PC-3 (cell line): ENCODE results near the gene HBP1. TPM values are rescaled to one million over a fixed set of nuclear protein-coding genes. Genes with fewer than 3 reads are reported as not detected.

Experiments used
- ATAC-seq: fragments of 200-7000 bp; cut with Tn5 transposase; 2 replicates; pipeline ENCODE4 v1.9.1; 2020; ENCODE audit warnings: mild to moderate bottlenecking, moderate library complexity
- BruUV-seq: library from RNA; stranded (reverse); fragments of 400-500 nt; replicated peaks from 2 replicates; lab custom pipeline; 2021; lab: Mats Ljungman, UMichigan
- CTCF ChIA-PET: fragments of 300-600 bp; sonication (Branson Sonifier 250); formaldehyde crosslinking; loops from one replicate; lab custom pipeline; 2022; ENCODE audit warnings: antibody characterized with exemption; lab: Charles Lee
- POLR2A ChIA-PET: fragments of 300-600 bp; sonication (Branson Sonifier 250); formaldehyde crosslinking; loops from one replicate; lab custom pipeline; 2022; ENCODE audit warnings: antibody characterized with exemption; ENCODE audit not compliant: unreplicated experiment; lab: Charles Lee
- DNase-seq: peaks from one replicate; pipeline ENCODE4 v3.0.0-alpha.2; 2015
- H2AFZ ChIP-seq: fragments of 300-600 bp; sonication (generic); 2 replicates; pipeline ENCODE4 v1.6.0; 2016; ENCODE audit warnings: antibody characterized with exemption, low read length
- H3F3A ChIP-seq: fragments of 300-600 bp; sonication (generic); one replicate; pipeline ENCODE4 v1.6.0; 2017; ENCODE audit warnings: antibody characterized with exemption, low read length, control low read depth, mild to moderate bottlenecking; ENCODE audit not compliant: unreplicated experiment
- H3K27ac ChIP-seq: fragments of 300-600 bp; sonication (generic); 2 replicates; pipeline ENCODE4 v1.5.1; 2016; ENCODE audit warnings: mild to moderate bottlenecking, low read length
- H3K27me3 ChIP-seq: fragments of 300-600 bp; sonication (generic); 2 replicates; pipeline ENCODE4 v1.6.1; 2016; ENCODE audit warnings: low read length, mixed read lengths
- H3K36me3 ChIP-seq: fragments of 300-600 bp; sonication (generic); 2 replicates; pipeline ENCODE4 v1.6.1; 2016; ENCODE audit warnings: low read depth, mixed run types, low read length, mixed read lengths
- H3K4me1 ChIP-seq: fragments of 300-600 bp; sonication (generic); 2 replicates; pipeline ENCODE4 v1.5.1; 2016; ENCODE audit warnings: low read length; ENCODE audit not compliant: insufficient read depth
- H3K4me2 ChIP-seq: fragments of 300-600 bp; sonication (generic); 2 replicates; pipeline ENCODE4 v1.6.0; 2016; ENCODE audit warnings: low read length
- H3K4me3 ChIP-seq: fragments of 300-600 bp; sonication (generic); 2 replicates; pipeline ENCODE4 v1.5.1; 2016; ENCODE audit warnings: mild to moderate bottlenecking, low read length, mixed read lengths
- H3K79me2 ChIP-seq: fragments of 300-600 bp; sonication (generic); 2 replicates; pipeline ENCODE4 v1.6.1; 2017; ENCODE audit warnings: low read length, mixed read lengths
- H3K9ac ChIP-seq: fragments of 300-600 bp; sonication (generic); 2 replicates; pipeline ENCODE4 v1.6.0; 2016; ENCODE audit warnings: mild to moderate bottlenecking, low read length
- H3K9me2 ChIP-seq: fragments of 300-600 bp; sonication (generic); replicated peaks from 2 replicates; pipeline ENCODE4 v1.6.1; 2016; ENCODE audit warnings: mixed run types, low read length, mixed read lengths
- H3K9me3 ChIP-seq: fragments of 300-600 bp; sonication (generic); 2 replicates; pipeline ENCODE4 v1.6.1; 2016; ENCODE audit warnings: low read length, mixed read lengths
- H4K20me1 ChIP-seq: fragments of 300-600 bp; sonication (generic); 2 replicates; pipeline ENCODE4 v1.6.1; 2016; ENCODE audit warnings: low read length, mixed read lengths
- EZH2 ChIP-seq: fragments of 300-600 bp; sonication (generic); IDR thresholded peaks from one replicate; pipeline ENCODE4 v1.6.1; 2017; ENCODE audit warnings: antibody characterized with exemption, mild to moderate bottlenecking, low read length; ENCODE audit not compliant: unreplicated experiment
- EZH2phosphoT487 ChIP-seq: fragments of 300-600 bp; sonication (generic); IDR thresholded peaks from 2 replicates; pipeline ENCODE4 v1.6.1; 2018; ENCODE audit warnings: mild to moderate bottlenecking, antibody characterized with exemption, low read length, borderline replicate concordance
- intact Hi-C: fragments of 100-400 bp; cut with micrococcal nuclease; formaldehyde crosslinking; loops from 2 replicates; pipeline ENCODE4 v1.9.0; 2023
- total RNA-seq: library from RNA; depleted of rRNA; stranded (reverse); fragments of >200 nt; gene quantifications from 2 replicates; pipeline ENCODE4 v1.2.3, GENCODE V29; 2014
- TF ChIP-seq, protein P1 (sequence below): fragments of 300-600 bp; sonication (generic); conservative IDR thresholded peaks from 2 replicates; pipeline ENCODE4 v1.5.1; 2017; ENCODE audit warnings: antibody characterized with exemption, low read depth, mild to moderate bottlenecking, low read length

The HBP1 gene
- total RNA-seq, 1 experiment from 2014 or later: 13.0 TPM

DNA sequence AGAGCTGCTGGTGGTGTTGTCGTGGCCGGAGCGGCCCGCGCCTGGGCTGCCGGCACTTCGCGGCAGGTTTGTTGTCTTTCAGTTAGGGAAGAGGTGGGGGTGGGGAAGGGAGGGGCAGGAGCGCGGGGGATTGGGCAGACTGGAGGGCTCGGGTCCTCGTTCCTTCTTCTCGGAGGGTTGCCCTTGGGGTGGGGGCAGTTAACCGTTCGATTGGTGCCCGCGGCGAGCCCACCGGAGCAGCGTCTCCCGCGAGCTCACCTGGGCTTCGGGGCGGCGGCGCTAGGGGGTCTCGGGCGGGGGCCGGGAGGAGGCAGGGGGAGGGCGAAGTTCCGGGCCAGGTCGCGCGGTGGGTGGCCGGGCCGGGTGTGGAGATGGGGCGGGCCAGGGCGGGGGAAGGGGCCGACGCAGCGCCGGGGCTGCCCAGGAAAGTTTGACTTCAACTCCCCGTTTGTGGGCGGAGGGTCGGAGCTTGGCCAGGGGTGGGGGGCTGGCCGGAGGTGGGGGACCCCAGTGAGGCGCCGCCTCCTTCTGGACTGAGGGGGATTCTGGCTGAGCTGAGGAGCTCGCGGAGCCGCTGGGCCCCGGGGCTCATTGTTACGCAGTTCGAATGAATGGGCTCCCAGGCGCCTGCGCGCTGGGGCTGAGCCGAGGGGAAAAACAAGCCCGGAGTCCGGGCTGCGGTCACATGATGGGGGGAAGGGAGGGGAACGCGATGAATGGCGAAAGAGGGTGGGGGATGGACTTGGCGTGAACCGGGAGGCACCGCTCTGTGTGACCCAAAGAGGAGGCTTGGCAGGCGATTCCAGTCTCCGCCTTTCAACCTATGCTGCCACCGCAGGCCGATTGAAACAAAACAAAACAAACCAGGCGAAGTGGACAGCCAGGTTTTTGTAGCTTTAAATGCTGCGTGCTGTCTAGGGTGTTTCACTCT lies 582 bp downstream of the HBP1 start:
- no TSS peak for BruUV-seq
- H3K9ac ChIP-seq: peak overlapping the region; percentile 80
- intact Hi-C loops: loop anchor here (10.0 kb wide), 1 partner anchor 845 kb away; no protein-coding TSS in a partner anchor

GRCh38 chr7:107170051-107170915 lies 1.5 kb downstream of the HBP1 start:
- Histone ChIP-seq H3K4me2 (peak overlapping the region; percentile 95), H3K4me1 (peaks cover 9% of the 10 kb centered on the region; the same call in 1 of the 2 replicates), H3K9me2 (no peaks in the 10 kb centered on the region), H3F3A (no peaks in the 10 kb centered on the region), H3K36me3 (no peaks in the 10 kb centered on the region), H3K4me3 (peak overlapping the region; percentile 86), H3K79me2 (peaks cover 46% of the 10 kb centered on the region), H2AFZ (no peak overlapping the region), H3K27ac (peak overlapping the region; percentile 65), H4K20me1 (peaks cover 16% of the 10 kb centered on the region; the same call in 1 of the 2 replicates), H3K27me3 (no peaks in the 10 kb centered on the region), H3K9me3 (no peaks in the 10 kb centered on the region), H3K9ac (peak overlapping the region; percentile 80)
- DNase-seq: no peak
- no peak for ATAC-seq
- POLR2A ChIA-PET: interaction anchor here (0.7 kb wide), 1 partner anchor 60 kb away, joined by 5 read pairs; no protein-coding TSS in a partner anchor
- intact Hi-C loops: no loop called here
- TF ChIP-seq EZH2phosphoT487 (no peak), EZH2 (no peak)
- TF ChIP-seq, protein P1, sequence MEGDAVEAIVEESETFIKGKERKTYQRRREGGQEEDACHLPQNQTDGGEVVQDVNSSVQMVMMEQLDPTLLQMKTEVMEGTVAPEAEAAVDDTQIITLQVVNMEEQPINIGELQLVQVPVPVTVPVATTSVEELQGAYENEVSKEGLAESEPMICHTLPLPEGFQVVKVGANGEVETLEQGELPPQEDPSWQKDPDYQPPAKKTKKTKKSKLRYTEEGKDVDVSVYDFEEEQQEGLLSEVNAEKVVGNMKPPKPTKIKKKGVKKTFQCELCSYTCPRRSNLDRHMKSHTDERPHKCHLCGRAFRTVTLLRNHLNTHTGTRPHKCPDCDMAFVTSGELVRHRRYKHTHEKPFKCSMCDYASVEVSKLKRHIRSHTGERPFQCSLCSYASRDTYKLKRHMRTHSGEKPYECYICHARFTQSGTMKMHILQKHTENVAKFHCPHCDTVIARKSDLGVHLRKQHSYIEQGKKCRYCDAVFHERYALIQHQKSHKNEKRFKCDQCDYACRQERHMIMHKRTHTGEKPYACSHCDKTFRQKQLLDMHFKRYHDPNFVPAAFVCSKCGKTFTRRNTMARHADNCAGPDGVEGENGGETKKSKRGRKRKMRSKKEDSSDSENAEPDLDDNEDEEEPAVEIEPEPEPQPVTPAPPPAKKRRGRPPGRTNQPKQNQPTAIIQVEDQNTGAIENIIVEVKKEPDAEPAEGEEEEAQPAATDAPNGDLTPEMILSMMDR: no peak
- BruUV-seq: TSS peak; percentile 49
- CTCF ChIA-PET: interaction anchor here (0.7 kb wide), 1 partner anchor 574 kb away, joined by 7 read pairs; the partner anchor contains the start of gene CBLL1

More for the DNA sequence above, 582 bp downstream of the HBP1 start:
- POLR2A ChIA-PET: interaction anchor here (0.6 to 1.0 kb wide), 3 partner anchors 35 to 574 kb away, joined by 3 read pairs; no protein-coding TSS in a partner anchor
- H3K4me2 ChIP-seq: peak overlapping the region; percentile 95
- H3K9me2 ChIP-seq: no peaks in the 10 kb centered on the region
- H3K4me3 ChIP-seq: peak overlapping the region; percentile 86
- peak; percentile 50 for ATAC-seq
- H3K36me3 ChIP-seq: no peaks in the 10 kb centered on the region
- DNase-seq: peak; percentile 95
- TF ChIP-seq, protein P1: no peak
- TF ChIP-seq EZH2phosphoT487 (no peak), EZH2 (no peak)
- H3K9me3 ChIP-seq: no peaks in the 10 kb centered on the region
- H3K27ac ChIP-seq: peak overlapping the region; percentile 65
- H3K79me2 ChIP-seq: peaks cover 42% of the 10 kb centered on the region
- H3F3A ChIP-seq: no peaks in the 10 kb centered on the region
- H3K4me1 ChIP-seq: peaks cover 11% of the 10 kb centered on the region; the same call in 1 of the 2 replicates
- H4K20me1 ChIP-seq: peaks cover 16% of the 10 kb centered on the region; the same call in 1 of the 2 replicates
- H2AFZ ChIP-seq: peak overlapping the region; percentile 76
- CTCF ChIA-PET: interaction anchor here (0.6 to 1.0 kb wide), 3 partner anchors 19 to 575 kb away, joined by 5 to 7 read pairs (median 7); partner anchors contain the start of genes CBLL1 and CCDC71L
- H3K27me3 ChIP-seq: no peaks in the 10 kb centered on the region
